Activated CD8-positive, alpha-beta memory T cell treated with anti-CD3 and anti-CD28 coated beads for 4 hours (primary cell): Measurements from ENCODE around the gene ROR2.
A peak's percentile ranks its signal among the peaks of the same experiment; 100 is the strongest.

Source experiments
- DNase-seq, 2 donors: peaks; one replicate each; pipeline ENCODE4 v3.0.0-alpha.2; 2020; ENCODE audit warnings: low read depth in 2 of 2

ROR2 gene

GRCh38 chr9:91736898-91737601 lies 213.0 kb downstream of the ROR2 start:
- no peak for DNase-seq

DNA sequence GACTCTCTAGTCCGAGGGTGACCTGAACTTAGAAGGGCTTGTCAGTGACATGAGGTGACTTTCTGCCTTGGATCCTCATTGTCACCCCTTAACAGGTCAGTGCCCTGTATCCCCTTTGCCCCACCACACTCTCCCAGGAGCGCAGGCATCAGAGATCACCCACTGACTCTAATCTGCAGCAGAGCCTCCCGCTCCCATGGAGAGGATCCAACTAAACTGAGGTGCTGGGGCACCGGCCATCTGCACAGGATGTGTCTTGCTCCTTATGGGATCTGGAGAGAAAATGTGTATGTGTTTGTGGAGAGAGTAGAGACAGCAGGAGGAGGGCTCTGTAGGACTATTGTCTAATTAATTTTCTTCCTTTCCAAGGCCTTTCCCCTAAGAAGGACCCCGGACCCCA lies 213.7 kb downstream of the ROR2 start:
- DNase-seq, result no peak

- no peak for DNase-seq
Measured at GRCh38 chr9:91735049-91735448, 215.0 kb downstream of the ROR2 start.

DNA sequence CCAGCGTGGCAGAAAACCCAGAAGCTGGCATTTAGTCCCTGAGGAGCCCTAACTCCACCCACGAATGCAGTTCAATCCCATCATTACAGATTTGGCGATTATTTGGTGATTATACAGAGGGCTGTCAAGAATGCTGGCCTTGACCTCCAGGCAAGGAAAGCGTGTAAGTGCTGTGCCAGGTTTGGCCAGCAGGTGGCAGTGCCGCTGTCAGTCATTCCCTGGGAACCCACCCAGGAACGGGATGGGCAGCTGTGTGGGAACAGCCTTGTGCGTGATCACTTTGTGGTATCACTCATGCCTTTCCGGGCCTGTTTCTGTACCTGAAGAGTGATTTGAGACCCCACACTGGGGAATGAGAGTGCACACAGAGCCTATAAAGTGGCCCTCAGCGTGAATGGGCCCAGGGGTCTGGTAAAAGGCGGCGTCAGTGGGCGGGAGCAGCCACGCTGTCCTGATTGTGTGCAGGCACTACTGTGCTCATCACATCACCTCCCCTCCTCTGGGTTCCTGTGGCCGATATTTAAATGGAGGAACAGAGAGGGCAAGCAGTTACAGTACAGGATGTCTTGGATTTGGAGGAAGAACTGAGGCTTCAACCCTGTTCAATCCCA lies 215.6 kb downstream of the ROR2 start:
- DNase-seq, result peak; percentile 19 to 30

DNA sequence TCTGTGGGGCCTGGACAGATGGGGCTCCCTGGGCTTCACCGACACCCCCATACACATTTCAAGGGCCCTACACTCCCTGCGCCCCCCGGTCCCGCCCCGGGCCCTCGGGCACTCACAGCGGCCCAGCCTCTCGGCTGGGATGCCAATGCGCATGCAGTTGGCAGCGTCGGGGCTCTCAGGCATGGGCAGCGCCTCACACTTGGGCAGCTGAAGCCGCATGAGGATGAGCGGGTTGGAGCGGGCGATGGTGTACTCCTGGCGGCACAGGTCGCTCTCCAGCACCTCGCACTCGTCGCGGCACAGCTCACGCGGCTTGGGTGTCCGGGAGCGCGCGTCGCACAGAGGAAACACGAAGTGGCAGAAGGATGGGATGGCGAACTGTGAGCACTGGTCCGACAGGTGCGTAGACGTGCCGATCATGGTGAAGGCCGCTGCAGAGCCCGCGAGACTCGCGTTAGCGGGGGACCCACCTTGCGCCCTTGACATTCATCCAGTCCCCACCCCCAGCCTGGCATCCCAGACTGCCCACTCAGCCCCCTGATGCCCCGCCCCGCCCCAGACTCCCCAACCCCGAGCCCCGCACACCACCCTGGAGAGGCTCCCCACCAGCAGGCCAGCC lies 216.9 kb downstream of the ROR2 start:
- DNase-seq, result no peak

DNA sequence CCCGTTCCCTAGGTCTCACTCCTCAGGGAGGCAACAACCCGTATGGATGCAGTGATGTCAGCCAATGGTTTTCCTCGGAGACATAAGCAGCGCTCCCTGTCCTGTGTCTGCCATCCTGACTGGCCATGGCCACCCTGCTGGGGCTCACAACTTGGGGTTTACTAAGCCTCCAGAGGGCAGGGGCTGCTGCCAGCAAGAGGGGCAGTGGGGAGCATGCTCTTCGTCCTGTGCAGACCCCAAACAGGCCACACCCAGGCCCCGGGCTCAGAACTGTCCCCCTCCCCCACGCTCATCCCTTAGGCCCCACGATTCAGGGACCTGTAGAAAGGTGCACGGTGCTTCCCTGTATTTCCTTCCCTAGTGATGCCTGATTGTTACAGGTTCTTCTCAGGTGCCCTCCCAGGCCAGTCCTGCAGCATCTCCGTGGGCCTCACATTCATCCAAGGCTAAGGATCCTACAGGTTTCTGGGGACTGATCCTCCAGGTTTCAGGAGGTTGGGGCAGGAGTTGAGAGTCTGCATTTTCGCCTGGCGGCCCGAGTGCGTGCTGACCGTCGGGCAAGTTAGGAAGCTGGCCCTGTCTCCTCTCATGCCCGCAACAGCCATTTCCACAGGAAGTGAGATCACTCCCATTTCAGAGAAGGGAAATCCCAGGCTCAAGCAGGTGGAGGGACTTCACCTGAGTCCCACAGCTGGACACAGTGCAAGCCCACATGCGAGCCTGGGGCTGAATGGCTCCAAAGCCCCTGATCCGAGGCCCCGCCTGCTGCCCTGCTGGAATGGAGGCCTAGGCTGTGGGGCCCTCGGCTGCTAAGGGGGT lies 217.6 kb downstream of the ROR2 start:
- DNase-seq, result no peak

DNA sequence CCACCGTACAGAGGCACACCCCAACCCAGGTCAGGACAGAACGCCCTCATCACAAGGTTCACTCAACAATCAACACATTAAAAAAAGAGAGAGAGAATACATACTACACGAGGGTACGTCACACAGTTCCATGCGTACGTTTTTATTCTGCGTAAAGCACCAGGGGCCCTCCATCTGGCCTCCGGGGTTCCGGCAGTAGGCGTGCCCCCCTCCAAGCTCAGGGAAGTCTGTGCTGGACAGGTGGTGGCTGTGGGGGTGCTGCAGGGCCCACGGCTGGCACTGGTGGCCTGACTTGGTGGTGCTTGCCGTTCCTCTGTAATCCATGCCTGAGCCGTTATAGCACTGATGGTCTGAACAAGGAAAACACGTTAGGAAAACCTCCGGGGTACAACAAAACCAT lies 219.2 kb downstream of the ROR2 start:
- no peak for DNase-seq

GRCh38 chr9:91729558-91729842 lies 220.5 kb downstream of the ROR2 start:
- DNase-seq, result no peak

DNA sequence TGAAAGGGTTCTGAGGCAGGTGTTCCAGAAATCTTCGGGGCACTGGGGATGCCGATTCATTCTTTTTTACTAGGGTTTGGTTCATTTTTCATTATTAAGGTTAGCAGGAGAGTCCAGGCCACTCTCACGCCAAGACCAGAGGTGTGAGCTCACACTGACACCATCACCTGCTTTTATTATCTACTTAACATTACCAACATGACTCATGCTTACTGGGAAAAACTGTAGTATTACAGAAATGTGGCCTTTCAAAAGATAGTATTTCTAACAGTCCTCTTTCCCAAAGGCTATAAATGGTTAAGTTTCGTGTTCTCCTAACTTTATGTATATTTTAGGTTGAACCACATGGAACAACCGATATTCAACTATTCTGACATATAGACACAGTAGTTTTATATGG lies 222.1 kb downstream of the ROR2 start:
- DNase-seq, result no peak

- no peak for DNase-seq
Measured at GRCh38 chr9:91727316-91727861, 222.6 kb downstream of the ROR2 start.

DNA sequence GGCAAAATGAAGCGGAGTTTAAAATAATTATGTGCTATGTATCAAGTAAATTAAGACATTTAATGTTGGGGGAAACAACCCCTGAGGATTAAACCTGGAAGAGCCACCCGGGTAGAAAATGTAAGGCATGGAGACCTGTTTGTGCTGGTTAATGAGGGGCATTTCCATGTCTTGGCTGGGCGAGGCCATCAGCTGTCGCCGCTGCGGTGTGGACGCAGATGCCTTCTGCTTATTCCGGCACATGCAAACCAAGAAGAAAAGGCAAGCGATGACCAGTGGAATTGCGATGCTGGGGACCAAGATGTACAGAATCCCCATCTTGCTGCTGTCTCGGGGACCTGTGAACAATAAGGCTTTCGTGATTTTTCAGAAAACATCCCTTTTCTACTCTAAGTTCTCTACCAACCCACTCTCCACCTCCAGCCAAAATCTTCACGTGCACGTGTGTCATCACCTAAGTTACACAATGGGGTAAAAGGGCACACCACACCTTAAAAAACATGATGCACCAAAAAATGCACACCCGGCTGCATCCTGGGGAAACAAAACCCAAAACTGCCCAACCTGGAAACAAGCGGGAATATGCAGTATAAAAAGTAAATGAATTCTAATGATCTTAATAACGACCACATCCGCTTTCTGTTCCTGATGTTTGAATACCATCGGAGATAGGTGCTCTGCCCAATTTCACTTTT lies 223.5 kb downstream of the ROR2 start:
- no peak for DNase-seq

DNA sequence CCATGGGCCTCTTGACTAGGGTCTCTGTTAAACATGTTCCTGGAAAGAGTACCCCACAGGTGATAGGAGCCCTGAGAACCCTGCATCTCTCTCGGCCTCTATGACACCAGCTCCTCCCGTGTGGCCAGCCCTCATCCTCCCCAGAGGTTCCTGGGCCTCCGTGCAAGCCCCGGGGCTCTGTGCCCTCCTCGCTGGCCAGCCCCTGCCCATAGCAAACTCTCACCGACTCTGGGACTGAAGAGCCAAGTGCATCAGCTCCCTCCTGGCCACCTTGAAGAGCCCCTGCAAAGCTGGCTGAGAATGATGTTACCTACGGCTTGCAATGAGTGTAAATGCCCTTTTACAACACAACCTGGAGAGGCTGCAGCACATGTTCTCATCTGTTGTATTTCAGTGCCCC lies 224.4 kb downstream of the ROR2 start:
- no peak for DNase-seq

GRCh38 chr9:91724609-91725505 lies 225.2 kb downstream of the ROR2 start:
- no peak for DNase-seq

GRCh38 chr9:91724068-91724440 lies 226.0 kb downstream of the ROR2 start:
- no peak for DNase-seq

DNA sequence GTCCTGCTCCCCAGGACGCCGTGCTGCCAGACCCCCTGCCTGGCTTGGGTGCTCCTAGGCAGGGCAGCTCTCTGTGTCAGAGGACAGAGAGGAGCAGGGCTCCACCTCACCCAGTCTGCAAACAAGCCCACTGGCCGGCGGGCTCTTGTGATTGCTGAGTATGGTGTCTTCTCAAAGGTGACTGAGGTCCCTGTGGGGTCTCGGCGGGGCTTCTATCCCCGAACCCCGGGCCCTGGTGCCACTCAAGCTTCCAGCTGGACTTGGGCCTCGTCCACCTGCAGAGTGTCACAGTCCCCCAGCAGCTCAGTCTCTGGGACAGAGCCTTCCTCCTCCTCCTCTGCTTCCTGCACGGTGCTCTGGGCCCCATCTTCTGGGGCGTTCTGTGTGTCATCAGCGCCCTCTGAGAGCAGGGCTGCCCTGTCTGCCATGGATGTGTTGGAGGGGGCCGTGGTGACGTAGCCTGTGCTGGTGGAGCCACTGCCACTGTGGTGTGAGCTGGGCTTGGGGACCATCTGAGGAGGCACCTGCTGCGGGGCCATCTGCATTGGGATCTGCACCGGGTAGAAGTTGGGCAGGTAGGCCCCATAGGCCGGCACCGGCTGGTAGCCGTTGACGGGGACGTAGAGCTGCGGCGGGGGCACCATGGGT lies 226.5 kb downstream of the ROR2 start:
- DNase-seq, result no peak

DNA sequence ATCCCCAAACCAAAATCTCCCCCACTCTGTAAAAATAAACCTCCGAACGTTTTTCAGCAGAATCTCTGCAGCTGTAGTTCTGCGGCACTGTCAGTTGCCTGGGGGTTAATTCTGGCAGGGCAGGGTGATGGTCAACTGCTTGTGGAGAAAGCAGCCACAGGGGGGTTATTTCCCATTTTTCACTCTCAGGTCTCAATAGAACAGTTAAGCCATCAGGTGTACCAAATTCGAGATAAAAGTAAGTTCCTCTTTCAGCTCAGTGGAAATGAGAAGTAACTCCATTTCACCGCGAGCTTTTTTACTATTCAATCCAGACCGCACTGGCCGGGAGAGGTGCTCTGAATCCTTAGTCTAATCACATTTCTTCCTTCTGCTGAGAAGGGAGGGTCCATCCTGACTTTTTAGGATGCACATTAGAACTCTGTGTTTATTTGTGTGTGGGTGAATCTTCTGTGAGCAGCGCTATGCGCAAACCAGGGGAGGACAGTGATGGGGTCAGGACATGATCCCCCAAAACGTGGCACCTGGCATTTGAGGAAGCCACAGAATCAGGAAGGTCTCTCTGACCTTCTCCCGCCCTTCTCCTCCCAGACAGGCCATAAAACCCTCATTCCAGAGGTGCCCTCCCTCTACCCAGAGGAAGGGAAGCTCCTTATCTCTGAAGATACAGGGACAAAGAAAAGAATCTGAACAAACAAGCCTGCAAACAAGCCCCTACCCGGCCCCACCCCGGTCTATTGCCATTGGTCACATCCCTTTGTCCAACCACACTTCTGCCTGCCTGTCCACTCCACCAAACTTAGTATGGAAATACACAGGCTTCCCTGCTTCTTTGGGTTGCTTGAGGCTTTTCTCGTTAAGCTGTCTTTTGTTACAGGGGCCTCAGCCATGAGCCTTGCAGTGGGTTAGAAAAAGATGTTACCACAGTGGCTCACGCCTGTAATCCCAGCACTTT lies 229.0 kb downstream of the ROR2 start:
- no peak for DNase-seq

GRCh38 chr9:91720313-91720712 lies 229.7 kb downstream of the ROR2 start:
- no peak for DNase-seq

DNA sequence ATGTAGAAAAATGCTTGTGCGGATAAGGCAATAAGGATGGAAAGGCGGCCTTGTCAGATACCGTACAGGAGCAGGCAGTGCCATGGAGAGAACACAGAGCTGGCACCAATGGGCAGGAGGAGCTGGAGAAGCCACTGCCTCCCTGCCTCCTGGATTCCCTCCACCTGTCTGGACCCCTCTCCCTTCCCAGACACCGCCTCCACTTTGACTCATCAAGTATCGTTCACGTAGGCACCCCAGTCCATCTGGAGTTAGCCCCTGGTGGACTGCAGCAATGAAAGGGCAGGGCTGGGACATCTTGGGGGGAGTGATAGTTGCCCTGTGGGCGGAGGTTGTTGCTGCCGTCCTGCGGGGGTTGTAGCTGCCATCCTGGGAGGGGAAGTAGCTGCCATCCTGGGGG lies 232.0 kb downstream of the ROR2 start:
- DNase-seq, result no peak

DNA sequence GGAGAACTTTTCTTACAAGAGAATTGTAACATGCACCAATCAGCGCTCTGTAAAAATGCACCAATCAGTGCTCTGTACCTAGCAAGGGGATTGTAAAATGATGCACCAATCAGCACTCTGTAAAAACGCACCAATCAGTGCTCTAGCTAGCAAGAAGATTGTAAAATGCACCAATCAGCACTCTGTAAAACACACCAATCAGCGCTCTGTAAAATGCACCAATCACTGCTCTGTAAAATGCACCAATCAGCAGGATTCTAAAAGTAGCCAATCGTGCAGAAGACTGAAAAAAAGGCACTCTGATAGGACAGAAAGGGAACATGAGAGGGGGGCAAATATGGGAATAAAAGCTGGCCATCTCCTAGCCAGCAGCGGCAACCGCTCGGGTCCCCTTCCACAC lies 233.2 kb downstream of the ROR2 start:
- DNase-seq, result no peak
